GM10266 (cell line): ENCODE results near the gene DENND1A.

Source experiments
- DNase-seq: peaks from one replicate; pipeline ENCODE4 v3.0.0; 2012; ENCODE audit errors: extremely low spot score
- TF ChIP-seq, protein P1 (sequence below): IDR thresholded peaks from 2 replicates; pipeline ENCODE4 v1.5.1; 2012; ENCODE audit warnings: mild to moderate bottlenecking, low read depth; ENCODE audit not compliant: control insufficient read depth, insufficient read depth; ENCODE audit errors: missing control alignments

DENND1A gene

DNA sequence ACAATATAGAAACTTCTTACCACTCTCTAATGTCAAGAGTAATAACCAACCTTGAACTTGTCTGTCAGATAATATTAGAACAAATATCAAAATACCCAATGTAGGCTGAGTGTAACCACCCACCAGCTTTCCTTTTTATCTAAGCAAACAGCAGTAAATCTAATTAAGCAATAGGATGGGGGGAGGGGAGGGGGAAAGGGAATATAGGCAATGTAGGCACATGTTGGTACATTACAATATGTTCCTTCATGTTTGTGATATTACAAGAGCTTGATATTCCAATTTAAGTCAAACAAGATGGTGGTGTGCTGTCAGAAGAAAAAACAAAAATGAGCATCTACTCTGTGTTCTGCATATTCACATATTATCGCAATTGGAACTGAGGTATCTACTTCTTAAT lies 158.2 kb downstream of the DENND1A start:
- DNase-seq = no peak
- TF ChIP-seq, protein P1, sequence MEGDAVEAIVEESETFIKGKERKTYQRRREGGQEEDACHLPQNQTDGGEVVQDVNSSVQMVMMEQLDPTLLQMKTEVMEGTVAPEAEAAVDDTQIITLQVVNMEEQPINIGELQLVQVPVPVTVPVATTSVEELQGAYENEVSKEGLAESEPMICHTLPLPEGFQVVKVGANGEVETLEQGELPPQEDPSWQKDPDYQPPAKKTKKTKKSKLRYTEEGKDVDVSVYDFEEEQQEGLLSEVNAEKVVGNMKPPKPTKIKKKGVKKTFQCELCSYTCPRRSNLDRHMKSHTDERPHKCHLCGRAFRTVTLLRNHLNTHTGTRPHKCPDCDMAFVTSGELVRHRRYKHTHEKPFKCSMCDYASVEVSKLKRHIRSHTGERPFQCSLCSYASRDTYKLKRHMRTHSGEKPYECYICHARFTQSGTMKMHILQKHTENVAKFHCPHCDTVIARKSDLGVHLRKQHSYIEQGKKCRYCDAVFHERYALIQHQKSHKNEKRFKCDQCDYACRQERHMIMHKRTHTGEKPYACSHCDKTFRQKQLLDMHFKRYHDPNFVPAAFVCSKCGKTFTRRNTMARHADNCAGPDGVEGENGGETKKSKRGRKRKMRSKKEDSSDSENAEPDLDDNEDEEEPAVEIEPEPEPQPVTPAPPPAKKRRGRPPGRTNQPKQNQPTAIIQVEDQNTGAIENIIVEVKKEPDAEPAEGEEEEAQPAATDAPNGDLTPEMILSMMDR = no peak

DNA sequence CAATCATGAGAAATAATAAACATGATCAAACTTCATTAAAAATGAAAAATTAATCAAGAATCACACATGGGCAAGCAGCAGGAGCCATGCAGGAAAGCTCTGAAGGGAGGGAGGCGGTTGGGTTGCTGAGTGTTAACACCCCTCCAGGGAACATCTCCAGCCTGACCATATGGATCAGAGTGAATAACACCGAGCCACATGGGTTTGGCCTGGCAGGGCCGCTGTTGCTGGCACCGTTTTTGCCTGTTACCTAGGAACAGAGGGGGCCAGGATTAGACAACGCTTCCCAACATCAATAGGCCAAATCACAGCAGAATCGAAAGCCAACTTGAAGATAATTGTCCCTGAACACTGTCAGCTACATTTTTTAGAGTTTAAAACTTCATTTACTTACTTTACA lies 160.2 kb downstream of the DENND1A start:
- TF ChIP-seq, protein P1 = no peak
- DNase-seq = no peak

DNA sequence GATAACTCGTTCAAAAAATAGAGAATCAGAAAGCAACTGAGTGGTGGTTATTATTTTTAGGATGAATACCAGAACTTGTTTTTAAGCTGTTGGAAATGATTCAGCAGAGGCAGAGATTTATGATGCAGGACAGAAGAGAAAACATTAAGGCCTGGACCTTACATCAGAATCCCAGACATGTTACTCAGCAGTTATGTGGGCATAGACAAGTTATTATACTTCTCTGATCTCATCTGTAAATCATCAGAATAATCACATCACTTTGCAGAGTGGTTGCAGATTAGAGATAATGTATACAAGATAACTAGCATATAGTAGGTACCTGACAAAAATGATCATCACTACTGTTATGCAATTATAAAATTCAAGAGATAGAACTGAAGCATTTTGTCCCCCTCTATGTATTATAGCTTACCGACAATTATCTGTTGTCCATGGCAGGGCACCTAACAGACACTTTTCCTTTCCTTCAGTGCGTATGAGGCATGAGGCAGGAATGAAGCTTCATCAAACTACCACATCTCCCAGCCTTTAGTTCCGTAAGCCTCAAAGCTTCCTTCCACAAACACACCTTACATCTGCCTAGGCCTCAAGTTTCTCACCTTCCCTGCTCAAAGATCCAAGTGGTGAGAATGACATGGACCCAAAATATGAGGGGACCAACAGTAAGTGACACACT lies 165.9 kb downstream of the DENND1A start:
- TF ChIP-seq, protein P1 = no peak

DNA sequence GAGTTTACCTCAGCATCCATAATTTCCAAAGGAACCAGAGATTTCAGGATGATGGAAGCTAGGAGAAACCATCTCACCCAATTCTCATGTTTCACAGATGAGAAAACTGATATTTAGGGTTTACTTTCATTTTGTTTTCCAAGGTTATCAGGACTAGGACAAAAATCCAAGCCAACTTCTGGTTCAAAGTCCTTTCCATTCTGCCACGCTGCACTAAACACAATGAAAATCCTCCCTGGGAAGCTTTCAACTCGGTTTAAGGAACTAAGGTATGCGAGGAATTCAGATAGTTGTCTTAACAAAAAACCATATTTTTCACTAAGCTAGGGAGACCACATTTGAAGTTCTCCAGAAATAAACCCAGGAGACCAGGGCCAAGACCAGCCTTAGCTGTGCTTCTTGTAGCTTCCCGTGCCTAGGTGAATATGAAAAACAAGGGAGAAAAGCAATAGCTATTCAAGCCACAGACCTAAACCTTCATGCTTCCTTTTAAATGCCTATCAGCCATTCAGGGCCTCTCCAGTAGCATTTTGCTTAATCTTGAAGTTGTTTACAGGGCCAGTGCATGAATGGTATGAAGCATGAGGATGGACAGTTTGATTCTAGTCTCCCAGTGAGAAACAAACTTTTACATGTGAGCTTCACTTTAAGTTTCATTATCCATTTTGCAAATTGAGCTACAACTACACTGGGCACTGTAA lies 167.9 kb downstream of the DENND1A start:
- no peak for DNase-seq

More for the DNA sequence above, 165.9 kb downstream of the DENND1A start:
- DNase-seq = no peak

DNA sequence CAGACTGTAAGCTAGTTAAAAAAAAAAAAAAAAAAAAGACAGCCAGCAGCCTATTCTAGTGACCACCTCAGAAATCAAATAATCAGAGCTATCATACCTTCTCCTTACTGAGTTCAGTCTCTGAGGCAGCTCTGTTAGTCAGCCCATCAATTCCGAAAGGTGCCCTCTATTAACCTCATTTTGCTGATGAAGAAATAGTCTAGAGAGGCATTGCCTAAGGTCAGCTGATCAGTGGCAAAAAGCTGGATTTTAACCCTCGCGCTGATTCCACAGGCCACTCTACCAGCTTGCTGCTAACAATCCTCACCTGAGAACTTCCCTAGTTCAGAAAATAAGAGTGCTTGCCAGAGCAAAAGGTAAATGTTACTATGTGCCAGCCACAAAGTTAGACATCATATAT lies 172.0 kb downstream of the DENND1A start:
- TF ChIP-seq, protein P1 = no peak
- DNase-seq = no peak

More for the DNA sequence above, 167.9 kb downstream of the DENND1A start:
- TF ChIP-seq, protein P1 = no peak

DNA sequence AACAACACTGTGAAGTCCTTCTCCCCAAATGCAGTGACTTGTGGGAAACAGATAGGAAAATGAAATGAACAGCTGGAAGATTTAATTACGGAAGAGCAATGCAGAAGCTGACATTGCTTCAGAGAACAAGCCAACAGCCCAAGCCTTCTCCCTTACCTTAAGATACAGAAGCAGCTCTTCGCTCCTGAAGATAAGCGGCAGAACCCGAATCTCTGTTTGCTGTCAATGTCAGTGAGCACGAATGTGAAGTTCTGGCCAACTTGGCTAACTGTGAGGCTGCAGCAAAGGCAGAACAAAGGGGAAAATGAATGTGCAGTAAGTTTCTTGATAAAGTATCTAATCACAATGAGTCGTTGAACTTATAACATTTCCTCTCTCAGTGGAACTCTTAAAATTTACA lies 172.4 kb downstream of the DENND1A start:
- TF ChIP-seq, protein P1 = no peak
- no peak for DNase-seq
